Mesodermal cell (in vitro differentiated cells): ENCODE results near the gene ZNRF1.
"Not testable (repeated sequence)": the region's sequence is repeated elsewhere in the genome, so short reads cannot be mapped to it uniquely, and the experiment has no call there.

Experiments used
- H3K27ac ChIP-seq: 2 replicates; pipeline ENCODE4 v1.7.0; 2013; ENCODE audit warnings: mild to moderate bottlenecking, low read depth, low read length, moderate library complexity; ENCODE audit not compliant: severe bottlenecking
- H3K36me3 ChIP-seq: 2 replicates; pipeline ENCODE4 v1.7.1; 2013; ENCODE audit warnings: mild to moderate bottlenecking, low read length, moderate library complexity; ENCODE audit not compliant: control insufficient read depth, insufficient read depth
- H3K4me1 ChIP-seq: one replicate; pipeline ENCODE4 v1.7.1; 2013; ENCODE audit warnings: mild to moderate bottlenecking, low read length; ENCODE audit not compliant: insufficient read depth, control insufficient read depth, poor library complexity, severe bottlenecking
- H3K4me3 ChIP-seq: 2 replicates; pipeline ENCODE4 v1.7.0; 2013; ENCODE audit warnings: low read length, control low read depth, mild to moderate bottlenecking; ENCODE audit not compliant: insufficient read depth, poor library complexity, severe bottlenecking; ENCODE audit errors: extremely low read depth
- H3K9me3 ChIP-seq: 2 replicates; pipeline ENCODE4 v1.7.1; 2013; ENCODE audit warnings: mild to moderate bottlenecking, low read length, moderate library complexity; ENCODE audit not compliant: control insufficient read depth
- WGBS, 2 experiments: methylation state at CpG; one replicate each; pipeline ENCODE4 v1.1.5; 2013; ENCODE audit warnings: missing lambda C conversion rate in 2 of 2; ENCODE audit not compliant: insufficient coverage in 2 of 2; 5-methylcytosine and 5-hydroxymethylcytosine counted together

ZNRF1 gene

GRCh38 chr16:75089486-75090202, 90.8 kb downstream of the ZNRF1 start:
- H3K36me3 ChIP-seq, result peaks cover 9% of the 10 kb centered on the region
- WGBS, 2 experiments, result 50 to 100% methylated on average over 2 of the region's 6 CpGs
- H3K4me1 ChIP-seq, result peaks cover 22% of the 10 kb centered on the region
- H3K27ac ChIP-seq, result no peak overlapping the region
- H3K9me3 ChIP-seq, result no peaks in the 10 kb centered on the region
- H3K4me3 ChIP-seq, result no peak overlapping the region

GRCh38 chr16:75090899-75091298, 92.1 kb downstream of the ZNRF1 start:
- H3K27ac ChIP-seq, H3K4me3 ChIP-seq, H3K9me3 ChIP-seq: not testable (repeated sequence)
- WGBS, 2 experiments, result 91 to 93% methylated on average over 3 to 5 of the region's 6 CpGs
- Histone ChIP-seq H3K36me3 (peaks cover 16% of the 10 kb centered on the region), H3K4me1 (peaks cover 21% of the 10 kb centered on the region)

GRCh38 chr16:75091619-75092018, 92.8 kb downstream of the ZNRF1 start:
- H3K4me3 ChIP-seq, H3K9me3 ChIP-seq, H3K27ac ChIP-seq: not testable (repeated sequence)
- Histone ChIP-seq H3K36me3 (peaks cover 16% of the 10 kb centered on the region), H3K4me1 (peaks cover 13% of the 10 kb centered on the region)
- 71 to 77% methylated on average over 1 to 2 of the region's 3 CpGs for WGBS, 2 experiments

- WGBS, 2 experiments, result 93 to 98% methylated on average over 7 of the region's 7 CpGs
- peaks cover 2% of the 10 kb centered on the region for H3K4me1 ChIP-seq
- no peak overlapping the region for H3K27ac ChIP-seq
- no peak overlapping the region for H3K4me3 ChIP-seq
- peaks cover 18% of the 10 kb centered on the region for H3K36me3 ChIP-seq
- no peaks in the 10 kb centered on the region for H3K9me3 ChIP-seq
Measured at GRCh38 chr16:75092777-75093176, 94.0 kb downstream of the ZNRF1 start.

- Histone ChIP-seq H3K36me3 (peaks cover 20% of the 10 kb centered on the region), H3K9me3 (no peaks in the 10 kb centered on the region), H3K4me1 (no peaks in the 10 kb centered on the region), H3K27ac (no peak overlapping the region), H3K4me3 (no peak overlapping the region)
- 90 to 94% methylated on average over 18 to 19 of the region's 23 CpGs for WGBS, 2 experiments
Measured at GRCh38 chr16:75093598-75094540, 95.0 kb downstream of the ZNRF1 start.

GRCh38 chr16:75095204-75095621, 96.4 kb downstream of the ZNRF1 start:
- peaks cover 13% of the 10 kb centered on the region for H3K4me1 ChIP-seq
- no peak overlapping the region for H3K4me3 ChIP-seq
- peaks cover 20% of the 10 kb centered on the region for H3K36me3 ChIP-seq
- 94 to 95% methylated on average over 10 to 11 of the region's 14 CpGs for WGBS, 2 experiments
- no peak overlapping the region for H3K27ac ChIP-seq
- no peaks in the 10 kb centered on the region for H3K9me3 ChIP-seq

- 61 to 78% methylated on average over 4 of the region's 6 CpGs for WGBS, 2 experiments
- Histone ChIP-seq H3K36me3 (peaks cover 21% of the 10 kb centered on the region), H3K9me3 (no peaks in the 10 kb centered on the region)
Measured at GRCh38 chr16:75096656-75097055, 97.8 kb downstream of the ZNRF1 start.

GRCh38 chr16:75097191-75097761, 98.5 kb downstream of the ZNRF1 start:
- no peak overlapping the region for H3K4me3 ChIP-seq
- peaks cover 25% of the 10 kb centered on the region for H3K36me3 ChIP-seq
- peaks cover 16% of the 10 kb centered on the region for H3K4me1 ChIP-seq
- no peak overlapping the region for H3K27ac ChIP-seq
- WGBS, 2 experiments, result 94% methylated on average over 10 of the region's 10 CpGs
- H3K9me3 ChIP-seq, result no peaks in the 10 kb centered on the region

More at GRCh38 chr16:75096656-75097055, 97.8 kb downstream of the ZNRF1 start:
- Histone ChIP-seq H3K4me3 (no peak overlapping the region), H3K4me1 (peaks cover 16% of the 10 kb centered on the region), H3K27ac (no peak overlapping the region)

- 83 to 85% methylated on average over 12 to 13 of the region's 15 CpGs for WGBS, 2 experiments
- Histone ChIP-seq H3K9me3 (no peaks in the 10 kb centered on the region), H3K4me1 (peaks cover 16% of the 10 kb centered on the region), H3K27ac (no peak overlapping the region), H3K36me3 (peaks cover 29% of the 10 kb centered on the region), H3K4me3 (no peak overlapping the region)
Measured at GRCh38 chr16:75097941-75098901, 99.4 kb downstream of the ZNRF1 start.
